Measurements from ENCODE around the gene RAB11FIP3. TPM values are rescaled to one million over a fixed set of nuclear protein-coding genes. Genes with fewer than 3 reads are reported as not detected.
A peak's percentile ranks its signal among the peaks of the same experiment; 100 is the strongest.

Gene RAB11FIP3
- total and polyA plus RNA-seq, 8 donors, result 28.1 to 64.0 (median 54.0) TPM

- TF ChIP-seq CTCF (IDR thresholded peaks at IDR 0.05), result no peak
- H3K4me3 ChIP-seq, result peak overlapping the region; percentile 67 to 78
These were observed 1.8 kb downstream of the RAB11FIP3 start for GRCh38 chr16:427250-427649.

GRCh38 chr16:430904-431303, 5.5 kb downstream of the RAB11FIP3 start:
- no peak overlapping the region for H3K27ac ChIP-seq
- no peaks in the 10 kb centered on the region for H3K36me3 ChIP-seq
- no peaks in the 10 kb centered on the region for H3K9me3 ChIP-seq
- DNase-seq (no peak), ATAC-seq (no peak)
- TF ChIP-seq CTCF (IDR thresholded peaks at IDR 0.05), result no peak
- peaks cover 4 to 19% of the 10 kb centered on the region in 2 donors for H3K4me1 ChIP-seq
- H3K4me3 ChIP-seq, result no peak overlapping the region
- intact Hi-C loops (cut with DNase I), result no loop called here
- H3K27me3 ChIP-seq, result peaks cover 0 to 11% of the 10 kb centered on the region in 2 donors

More at GRCh38 chr16:427250-427649, 1.8 kb downstream of the RAB11FIP3 start:
- ATAC-seq, result no peak
- Histone ChIP-seq H3K36me3 (no peaks in the 10 kb centered on the region), H3K27ac (no peak overlapping the region), H3K4me1 (peaks cover 9 to 40% of the 10 kb centered on the region in 2 donors), H3K9me3 (no peaks in the 10 kb centered on the region), H3K27me3 (peaks cover 0 to 11% of the 10 kb centered on the region in 2 donors)
- peak in 2 of 4 donors; percentile 3 to 25 for DNase-seq
- intact Hi-C loops (cut with DNase I), result no loop called here

- no peak for TF ChIP-seq CTCF (IDR thresholded peaks at IDR 0.05)
- H3K27ac ChIP-seq, result no peak overlapping the region
- no peak for ATAC-seq
- H3K27me3 ChIP-seq, result no peaks in the 10 kb centered on the region
- no peaks in the 10 kb centered on the region for H3K4me1 ChIP-seq
- H3K36me3 ChIP-seq, result no peaks in the 10 kb centered on the region
- no peaks in the 10 kb centered on the region for H3K9me3 ChIP-seq
- intact Hi-C loops (cut with DNase I), result no loop called here
- H3K4me3 ChIP-seq, result no peak overlapping the region
- DNase-seq, result peak in 1 of 4 donors; percentile 22
These were observed 15.2 kb downstream of the RAB11FIP3 start for GRCh38 chr16:440627-441026.

GRCh38 chr16:441447-441846, 16.0 kb downstream of the RAB11FIP3 start:
- intact Hi-C loops (cut with DNase I), result no loop called here
- DNase-seq (peak in 1 of 4 donors; percentile 27), ATAC-seq (no peak)
- H3K27me3 ChIP-seq, result no peaks in the 10 kb centered on the region
- no peaks in the 10 kb centered on the region for H3K36me3 ChIP-seq
- no peaks in the 10 kb centered on the region for H3K4me1 ChIP-seq
- H3K27ac ChIP-seq, result no peak overlapping the region
- no peaks in the 10 kb centered on the region for H3K9me3 ChIP-seq
- no peak for TF ChIP-seq CTCF (IDR thresholded peaks at IDR 0.05)
- no peak overlapping the region for H3K4me3 ChIP-seq

- Histone ChIP-seq H3K9me3 (no peaks in the 10 kb centered on the region), H3K27me3 (no peaks in the 10 kb centered on the region), H3K27ac (no peak overlapping the region), H3K4me1 (no peaks in the 10 kb centered on the region), H3K4me3 (no peak overlapping the region), H3K36me3 (no peaks in the 10 kb centered on the region)
- intact Hi-C loops (cut with DNase I), result no loop called here
- TF ChIP-seq CTCF (IDR thresholded peaks at IDR 0.05), result no peak
- no peak for DNase-seq
- ATAC-seq, result no peak
These were observed 17.5 kb downstream of the RAB11FIP3 start for GRCh38 chr16:442976-443375.
